ENCODE measurements around the gene CT45A10.
"Not testable (repeated sequence)": the region's sequence is repeated elsewhere in the genome, so short reads cannot be mapped to it uniquely, and the experiment has no call there.

Gene CT45A10, protein sequence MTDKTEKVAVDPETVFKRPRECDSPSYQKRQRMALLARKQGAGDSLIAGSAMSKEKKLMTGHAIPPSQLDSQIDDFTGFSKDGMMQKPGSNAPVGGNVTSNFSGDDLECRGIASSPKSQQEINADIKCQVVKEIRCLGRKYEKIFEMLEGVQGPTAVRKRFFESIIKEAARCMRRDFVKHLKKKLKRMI

GRCh38 chrX:135893294-135893817 is at the start of gene CT45A10, which contains the start of gene SAGE1:
TSS of gene CT45A10 (minus strand) at chrX:135893444. CDS start at chrX:135885344, 8,100 bp downstream.
TSS of gene SAGE1 (plus strand) at chrX:135893716. CDS start at chrX:135896243, 2,527 bp downstream.
- DNase-seq, result no peak

DNA sequence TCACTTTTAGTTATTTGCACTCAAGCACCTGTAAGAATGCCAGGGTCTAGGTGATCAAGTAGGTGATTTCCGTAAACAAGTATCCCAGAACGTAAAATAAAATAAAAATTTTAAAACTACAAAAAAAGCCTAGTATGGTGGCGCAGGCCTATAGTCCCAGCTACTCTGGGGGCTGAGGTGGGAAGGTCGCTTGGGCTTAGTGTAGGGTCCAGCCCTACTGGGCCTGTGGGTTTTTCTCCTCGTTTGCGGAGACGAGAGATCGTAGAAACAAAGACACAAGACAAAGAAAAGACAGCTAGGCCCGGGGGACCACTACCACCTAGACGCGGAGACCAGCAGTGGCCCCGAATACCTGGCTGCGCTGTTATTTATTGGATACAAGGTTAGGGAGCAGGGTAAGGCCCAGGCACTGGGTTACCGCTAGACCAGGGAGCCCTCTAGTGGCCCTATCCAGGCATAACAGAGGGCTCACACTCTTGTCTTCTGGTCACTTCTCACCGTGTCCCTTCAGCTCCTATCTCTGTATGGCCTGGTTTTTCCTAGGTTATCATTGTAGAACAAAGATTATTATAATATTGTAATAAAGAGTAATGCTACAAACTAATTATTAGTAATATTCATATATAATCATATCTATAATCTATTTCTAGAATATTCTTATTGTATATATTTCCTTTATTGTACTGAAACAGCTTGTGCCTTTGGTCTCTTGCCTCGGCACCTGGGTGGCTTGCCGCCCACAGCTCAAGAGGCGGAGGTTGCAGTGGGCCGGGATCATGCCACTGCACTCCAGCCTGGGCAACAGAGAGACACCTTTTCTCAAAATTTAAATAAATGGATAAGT is 38.6 kb upstream of the CT45A10 start:
- DNase-seq, result peak; percentile 70

DNA sequence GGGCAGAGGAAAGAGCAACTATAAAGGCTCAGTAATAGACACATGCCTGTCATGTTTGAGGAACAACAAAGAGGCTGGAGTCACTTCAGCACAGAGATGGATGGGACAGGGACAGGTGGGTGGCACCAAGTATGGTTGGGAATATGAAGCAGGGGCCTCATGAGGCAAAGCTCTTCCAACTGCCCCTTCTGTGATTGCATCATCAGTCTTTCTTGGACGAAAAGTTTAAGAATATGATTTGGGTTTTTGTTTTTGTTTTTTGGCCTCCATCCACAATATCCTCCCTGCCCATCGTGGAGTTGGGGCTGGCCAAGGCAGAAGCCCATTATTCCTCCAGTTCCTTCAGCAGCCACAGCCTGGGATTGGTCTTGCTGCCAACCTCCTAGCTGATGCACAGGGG is 34.7 kb upstream of the CT45A10 start:
- DNase-seq, result no peak

DNA sequence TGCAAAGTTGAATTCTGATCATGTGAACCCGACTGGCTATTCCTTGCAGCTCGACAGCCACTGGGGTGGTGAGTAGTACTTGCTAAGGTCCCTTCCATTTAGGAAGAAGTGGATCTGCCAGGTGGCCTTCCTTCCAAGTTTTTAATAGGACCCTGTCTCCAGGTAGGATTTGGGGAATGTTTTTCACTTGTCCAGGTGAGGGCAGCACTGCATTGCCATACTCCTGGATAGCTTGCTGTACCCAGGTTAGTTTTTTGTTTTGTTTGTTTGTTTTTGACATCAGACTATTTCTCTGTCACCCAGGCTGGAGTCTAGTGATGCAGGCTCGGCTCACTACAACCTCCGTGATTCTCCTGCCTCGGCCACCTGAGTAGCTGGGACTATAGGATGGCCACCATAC is 30.1 kb upstream of the CT45A10 start:
- no peak for DNase-seq

GRCh38 chrX:135920516-135920915 is 27.3 kb upstream of the CT45A10 start:
- not testable (repeated sequence) for DNase-seq

DNA sequence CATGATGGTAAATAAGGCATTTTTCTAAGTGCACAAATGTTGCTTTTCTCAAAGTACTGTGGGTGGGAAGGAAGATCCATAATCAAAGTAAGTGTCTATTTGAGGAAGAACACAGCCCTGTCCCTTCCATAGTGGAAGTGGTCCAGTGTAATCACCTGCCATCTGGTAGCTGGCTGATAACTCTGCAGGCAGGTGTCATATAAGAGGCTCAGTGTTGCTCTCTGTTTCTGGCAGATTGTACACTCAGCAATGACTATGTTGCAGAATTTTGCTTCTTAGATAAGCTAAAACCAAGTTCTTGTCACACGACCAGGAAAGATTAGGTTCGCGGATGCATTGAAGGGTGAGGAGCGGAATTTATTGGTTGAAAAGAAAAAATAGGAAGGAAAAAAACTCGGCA is 21.2 kb upstream of the CT45A10 start:
- DNase-seq, result no peak

DNA sequence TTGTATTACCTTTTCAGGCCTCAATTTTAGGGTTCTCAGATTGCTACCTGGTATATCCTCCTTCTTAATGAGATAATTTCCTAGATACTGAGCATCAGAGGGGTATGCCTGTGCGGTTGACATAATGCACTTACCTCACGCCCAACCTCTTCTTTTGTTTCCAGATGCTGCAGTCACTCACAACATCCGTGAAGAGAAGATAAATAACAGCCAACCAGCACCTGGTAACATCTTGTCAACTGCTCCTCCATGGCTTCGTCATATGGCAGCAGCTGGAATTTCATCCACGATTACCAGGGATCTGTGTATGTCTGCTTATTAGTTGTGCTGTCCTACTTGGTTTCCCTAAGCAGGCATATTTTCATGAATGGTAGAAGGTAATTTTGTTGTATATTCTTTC is 17.0 kb upstream of the CT45A10 start:
- no peak for DNase-seq

GRCh38 chrX:135892781-135893180 is 463 bp downstream of the CT45A10 start:
- no peak for DNase-seq

DNA sequence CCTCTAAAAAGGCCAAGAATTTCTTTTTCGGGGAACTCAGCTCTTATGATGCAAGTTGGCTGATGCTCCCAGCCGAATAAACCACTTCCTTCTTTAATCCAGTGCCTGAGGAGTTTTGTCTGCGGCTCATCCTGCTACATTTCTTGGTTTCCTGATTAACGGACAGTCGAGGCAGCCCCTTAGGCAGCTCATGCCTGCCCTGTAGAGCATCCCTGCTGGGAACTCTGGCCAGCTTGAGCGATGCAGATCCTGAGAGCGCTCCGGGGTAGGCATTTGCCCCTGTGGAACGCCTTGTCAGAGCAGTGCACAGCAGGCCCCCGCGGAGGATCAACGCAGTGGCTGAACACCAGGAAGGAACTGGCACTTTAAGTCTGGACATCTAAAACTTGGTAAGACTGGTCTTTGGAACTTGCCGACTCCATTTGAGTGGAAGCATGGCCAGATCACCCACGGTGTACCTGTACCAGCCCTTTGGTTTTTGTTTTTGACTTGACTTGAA is 3.1 kb downstream of the CT45A10 start:
- no peak for DNase-seq

DNA sequence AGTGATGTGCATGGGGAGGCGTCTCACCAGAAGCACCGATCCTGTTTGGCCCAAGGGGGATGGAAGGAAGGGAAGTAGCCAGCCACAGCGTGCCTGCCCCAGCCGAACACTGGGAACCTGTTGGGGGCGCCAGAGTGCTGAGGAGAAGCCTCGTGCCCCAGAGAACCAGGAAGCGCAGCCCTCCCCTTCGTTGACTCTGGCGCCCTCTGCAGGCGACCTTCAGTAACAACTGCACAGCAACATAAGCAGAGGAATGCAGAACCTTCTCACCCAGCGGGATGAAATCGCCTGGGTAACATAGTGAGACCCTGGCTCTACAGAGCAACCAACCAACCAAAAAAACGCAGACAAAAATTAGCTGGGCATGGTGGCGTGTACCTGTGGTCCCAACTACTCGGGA is 4.3 kb downstream of the CT45A10 start:
- peak; percentile 63 for DNase-seq

GRCh38 chrX:135888230-135888629 is 5.0 kb downstream of the CT45A10 start:
- DNase-seq, result not testable (repeated sequence)

DNA sequence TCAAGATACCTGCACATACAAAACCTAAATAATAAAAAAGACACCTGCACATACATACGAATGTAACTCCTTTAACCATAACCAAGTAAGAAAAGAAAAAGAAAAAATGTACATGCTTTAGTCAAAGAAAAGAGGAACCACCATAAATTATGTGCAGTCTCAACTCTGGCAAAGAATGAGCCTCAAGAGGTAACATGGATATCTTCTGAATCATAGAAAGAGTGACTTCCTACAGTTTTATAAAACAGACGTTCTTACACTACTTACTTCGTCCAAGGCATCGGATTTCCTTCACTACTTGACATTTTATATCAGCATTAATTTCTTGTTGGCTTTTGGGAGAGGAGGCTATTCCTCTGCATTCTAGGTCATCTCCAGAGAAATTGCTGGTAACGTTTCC is 10.5 kb downstream of the CT45A10 start:
- not testable (repeated sequence) for DNase-seq

DNA sequence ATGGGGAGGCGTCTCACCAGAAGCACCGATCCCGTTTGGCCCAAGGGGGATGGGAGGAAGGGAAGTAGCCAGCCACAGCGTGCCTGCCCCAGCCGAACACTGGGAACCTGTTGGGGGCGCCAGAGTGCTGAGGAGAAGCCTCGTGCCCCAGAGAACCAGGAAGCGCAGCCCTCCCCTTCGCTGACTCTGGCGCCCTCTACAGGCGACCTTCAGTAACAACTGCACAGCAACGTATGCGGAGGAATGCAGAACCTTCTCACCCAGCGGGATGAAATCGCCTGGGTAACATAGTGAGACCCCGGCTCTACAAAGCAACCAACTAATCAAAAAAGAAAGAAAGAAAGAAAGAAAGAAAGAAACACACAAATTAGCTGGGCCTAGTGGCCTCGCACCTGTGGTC is 21.5 kb downstream of the CT45A10 start, which contains the start of gene CT45A9:
TSS of gene CT45A9 (minus strand) at position 101 of the 400 bp plus-strand sequence. CDS start 3,751 bp downstream, outside the sequence.
- not testable (repeated sequence) for DNase-seq

GRCh38 chrX:135854438-135854837 is 38.8 kb downstream of the CT45A10 start, which contains the start of gene CT45A8:
TSS of gene CT45A8 (minus strand) at chrX:135854538. CDS start at chrX:135850783, 3,755 bp downstream.
- DNase-seq, result not testable (repeated sequence)

GRCh38 chrX:135837180-135837579 is 56.1 kb downstream of the CT45A10 start, which contains the start of gene CT45A7:
TSS of gene CT45A7 (minus strand) at chrX:135837280. CDS start at chrX:135833533, 3,747 bp downstream.
- not testable (repeated sequence) for DNase-seq

All from activated effector memory CD4-positive, alpha-beta T cell treated with anti-CD3 and anti-CD28 coated beads, Interleukin-2, amount 50 U/mL, for 16 hours (primary cell).